ENCODE measurements around the gene NIT1.

- TF ChIP-seq EZH2 (IDR thresholded peaks at IDR 0.05; ENCODE audit: borderline replicate concordance, insufficient read depth, low read depth, low read length, poor library complexity, severe bottlenecking), result no peak
- TF ChIP-seq, protein P1, sequence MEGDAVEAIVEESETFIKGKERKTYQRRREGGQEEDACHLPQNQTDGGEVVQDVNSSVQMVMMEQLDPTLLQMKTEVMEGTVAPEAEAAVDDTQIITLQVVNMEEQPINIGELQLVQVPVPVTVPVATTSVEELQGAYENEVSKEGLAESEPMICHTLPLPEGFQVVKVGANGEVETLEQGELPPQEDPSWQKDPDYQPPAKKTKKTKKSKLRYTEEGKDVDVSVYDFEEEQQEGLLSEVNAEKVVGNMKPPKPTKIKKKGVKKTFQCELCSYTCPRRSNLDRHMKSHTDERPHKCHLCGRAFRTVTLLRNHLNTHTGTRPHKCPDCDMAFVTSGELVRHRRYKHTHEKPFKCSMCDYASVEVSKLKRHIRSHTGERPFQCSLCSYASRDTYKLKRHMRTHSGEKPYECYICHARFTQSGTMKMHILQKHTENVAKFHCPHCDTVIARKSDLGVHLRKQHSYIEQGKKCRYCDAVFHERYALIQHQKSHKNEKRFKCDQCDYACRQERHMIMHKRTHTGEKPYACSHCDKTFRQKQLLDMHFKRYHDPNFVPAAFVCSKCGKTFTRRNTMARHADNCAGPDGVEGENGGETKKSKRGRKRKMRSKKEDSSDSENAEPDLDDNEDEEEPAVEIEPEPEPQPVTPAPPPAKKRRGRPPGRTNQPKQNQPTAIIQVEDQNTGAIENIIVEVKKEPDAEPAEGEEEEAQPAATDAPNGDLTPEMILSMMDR (IDR thresholded peaks at IDR 0.05), result no peak
These were observed 11.5 kb upstream of the NIT1 start for GRCh38 chr1:161106431-161106830.
